ENCODE measurements around the gene DCLRE1B. TPM values are rescaled to one million over a fixed set of nuclear protein-coding genes. Genes with fewer than 3 reads are reported as not detected.

DCLRE1B gene
- total RNA-seq, 4 donors from 2014 or later, result 1.4 to 3.3 (median 1.7) TPM

DNA sequence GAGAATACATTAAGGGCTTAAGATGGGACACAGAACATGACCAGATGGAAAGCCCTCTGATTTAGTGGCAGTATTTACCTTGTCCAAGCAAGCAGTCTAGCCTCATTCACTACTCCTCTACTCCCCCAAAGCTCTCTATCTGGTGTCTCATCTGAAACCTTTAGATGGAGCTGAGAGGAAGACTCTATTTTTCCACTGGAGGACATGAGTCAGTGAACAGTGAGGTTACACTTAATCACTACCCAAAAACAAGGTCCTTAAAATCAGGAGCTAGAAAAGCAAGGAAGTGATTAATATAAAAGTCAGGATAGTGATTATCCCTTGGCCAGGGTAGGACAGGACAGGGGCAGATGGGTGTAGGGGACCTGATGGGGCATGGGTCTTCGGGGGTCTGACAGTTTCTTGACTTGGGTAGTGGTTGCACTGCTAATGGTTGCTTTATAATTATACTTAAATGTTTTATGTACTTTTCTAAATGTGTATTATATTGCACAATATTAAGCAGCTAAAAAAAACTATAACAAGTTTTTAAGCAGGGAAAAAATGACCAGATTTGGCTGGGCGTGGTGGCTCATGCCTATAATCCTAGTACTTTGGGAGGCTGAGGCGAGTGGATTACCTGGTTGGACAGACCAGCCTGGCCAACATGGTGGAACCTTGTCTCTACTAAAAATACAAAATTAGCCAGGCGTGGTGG lies 36.6 kb upstream of the DCLRE1B start:
- intact Hi-C loops (cut with DNase I; ENCODE audit: low total_unique reads) (no loop called here), in situ Hi-C loops (cut with MboI; ENCODE audit: low sequenced_read_pairs in 4 of 4) (no loop called here)
- DNase-seq (no peak), ATAC-seq (no peak)
- no peak overlapping the region for H3K4me3 ChIP-seq
- TF ChIP-seq, protein P1, sequence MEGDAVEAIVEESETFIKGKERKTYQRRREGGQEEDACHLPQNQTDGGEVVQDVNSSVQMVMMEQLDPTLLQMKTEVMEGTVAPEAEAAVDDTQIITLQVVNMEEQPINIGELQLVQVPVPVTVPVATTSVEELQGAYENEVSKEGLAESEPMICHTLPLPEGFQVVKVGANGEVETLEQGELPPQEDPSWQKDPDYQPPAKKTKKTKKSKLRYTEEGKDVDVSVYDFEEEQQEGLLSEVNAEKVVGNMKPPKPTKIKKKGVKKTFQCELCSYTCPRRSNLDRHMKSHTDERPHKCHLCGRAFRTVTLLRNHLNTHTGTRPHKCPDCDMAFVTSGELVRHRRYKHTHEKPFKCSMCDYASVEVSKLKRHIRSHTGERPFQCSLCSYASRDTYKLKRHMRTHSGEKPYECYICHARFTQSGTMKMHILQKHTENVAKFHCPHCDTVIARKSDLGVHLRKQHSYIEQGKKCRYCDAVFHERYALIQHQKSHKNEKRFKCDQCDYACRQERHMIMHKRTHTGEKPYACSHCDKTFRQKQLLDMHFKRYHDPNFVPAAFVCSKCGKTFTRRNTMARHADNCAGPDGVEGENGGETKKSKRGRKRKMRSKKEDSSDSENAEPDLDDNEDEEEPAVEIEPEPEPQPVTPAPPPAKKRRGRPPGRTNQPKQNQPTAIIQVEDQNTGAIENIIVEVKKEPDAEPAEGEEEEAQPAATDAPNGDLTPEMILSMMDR (IDR thresholded peaks at IDR 0.05 in 4 of 5, conservative IDR thresholded peaks at IDR 0.05 in 1 of 5), result no peak
- no peak for TF ChIP-seq POLR2A (IDR thresholded peaks at IDR 0.05)
- H3K27me3 ChIP-seq, result no peaks in the 10 kb centered on the region
- H3K27ac ChIP-seq, result no peak overlapping the region
- H3K36me3 ChIP-seq, result no peaks in the 10 kb centered on the region
- no peaks in the 10 kb centered on the region for H3K9me3 ChIP-seq
- H3K4me1 ChIP-seq, result no peaks in the 10 kb centered on the region

DNA sequence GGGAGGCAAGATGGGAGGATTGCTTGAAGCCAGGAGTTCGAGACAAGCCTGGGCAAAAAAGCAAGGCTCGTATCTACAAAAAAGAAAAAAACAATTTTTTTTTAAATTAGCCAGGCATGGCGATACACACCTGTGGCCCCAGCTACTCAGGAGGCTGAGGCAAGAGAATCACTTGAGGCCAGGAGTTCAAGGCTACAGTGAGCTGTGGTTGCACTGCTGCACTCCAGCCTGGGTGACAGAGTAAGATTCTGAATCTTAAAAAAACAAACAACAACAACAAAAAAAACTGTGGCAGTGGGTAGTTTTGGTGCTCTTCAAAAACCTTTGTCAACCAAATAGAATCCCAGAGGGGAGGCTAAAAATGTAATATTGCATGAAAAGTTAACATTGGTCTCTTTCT lies 34.3 kb upstream of the DCLRE1B start:
- no peaks in the 10 kb centered on the region for H3K36me3 ChIP-seq
- ATAC-seq, result no peak
- in situ Hi-C loops (cut with MboI; ENCODE audit: low sequenced_read_pairs in 4 of 4), result no loop called here
- DNase-seq, result no peak
- no peak overlapping the region for H3K4me3 ChIP-seq
- no peaks in the 10 kb centered on the region for H3K4me1 ChIP-seq
- H3K27me3 ChIP-seq, result no peaks in the 10 kb centered on the region
- intact Hi-C loops (cut with DNase I; ENCODE audit: low total_unique reads), result no loop called here
- H3K27ac ChIP-seq, result no peak overlapping the region
- no peaks in the 10 kb centered on the region for H3K9me3 ChIP-seq
- no peak for TF ChIP-seq POLR2A (IDR thresholded peaks at IDR 0.05)
- TF ChIP-seq, protein P1 (IDR thresholded peaks at IDR 0.05 in 4 of 5, conservative IDR thresholded peaks at IDR 0.05 in 1 of 5), result no peak

DNA sequence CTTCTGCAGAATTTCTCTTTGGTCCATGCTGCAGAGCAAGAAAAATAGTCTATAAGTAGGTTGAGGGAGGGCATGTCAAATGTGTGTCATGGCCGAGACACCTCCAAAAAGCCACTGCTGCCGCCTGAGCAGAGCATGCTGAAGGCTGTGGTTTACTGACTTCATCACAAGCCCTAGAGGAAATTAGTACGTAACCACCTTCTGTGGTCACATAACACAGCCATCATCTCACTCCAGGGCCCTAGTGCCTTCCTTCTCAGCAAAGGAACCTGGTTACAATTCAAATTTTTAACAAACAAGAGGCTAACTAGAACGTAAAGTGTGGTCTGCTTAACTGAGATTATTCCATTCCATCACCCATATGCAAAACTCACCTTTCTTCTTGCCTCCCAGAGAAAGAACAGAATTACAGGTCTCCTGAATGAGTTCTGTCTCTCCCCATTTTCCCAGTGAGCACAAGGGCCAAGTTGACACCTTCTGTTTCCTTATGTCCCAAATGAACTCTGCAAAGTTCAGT lies 33.5 kb upstream of the DCLRE1B start, which contains the start of gene PTPN22:
TSS of gene PTPN22 (minus strand) at position 116 of the 517 bp plus-strand sequence.
- Histone ChIP-seq H3K4me3 (no peak within 1 kb of the TSS), H3K27me3 (no peaks in the 10 kb centered on the region), H3K9me3 (no peaks in the 10 kb centered on the region), H3K4me1 (no peaks in the 10 kb centered on the region), H3K27ac (peak within 1 kb of the TSS in 1 of 4 donors; percentile 6), H3K36me3 (no peaks in the 10 kb centered on the region)
- in situ Hi-C loops (cut with MboI; ENCODE audit: low sequenced_read_pairs in 4 of 4), result no loop called here
- ATAC-seq (no peak), DNase-seq (peak; percentile 11 to 21)
- intact Hi-C loops (cut with DNase I; ENCODE audit: low total_unique reads), result loop anchor here (2.0 kb wide), 1 partner anchor 19 kb away; no protein-coding TSS in a partner anchor
- no peak for TF ChIP-seq POLR2A (IDR thresholded peaks at IDR 0.05)
- TF ChIP-seq, protein P1 (IDR thresholded peaks at IDR 0.05 in 4 of 5, conservative IDR thresholded peaks at IDR 0.05 in 1 of 5), result no peak

DNA sequence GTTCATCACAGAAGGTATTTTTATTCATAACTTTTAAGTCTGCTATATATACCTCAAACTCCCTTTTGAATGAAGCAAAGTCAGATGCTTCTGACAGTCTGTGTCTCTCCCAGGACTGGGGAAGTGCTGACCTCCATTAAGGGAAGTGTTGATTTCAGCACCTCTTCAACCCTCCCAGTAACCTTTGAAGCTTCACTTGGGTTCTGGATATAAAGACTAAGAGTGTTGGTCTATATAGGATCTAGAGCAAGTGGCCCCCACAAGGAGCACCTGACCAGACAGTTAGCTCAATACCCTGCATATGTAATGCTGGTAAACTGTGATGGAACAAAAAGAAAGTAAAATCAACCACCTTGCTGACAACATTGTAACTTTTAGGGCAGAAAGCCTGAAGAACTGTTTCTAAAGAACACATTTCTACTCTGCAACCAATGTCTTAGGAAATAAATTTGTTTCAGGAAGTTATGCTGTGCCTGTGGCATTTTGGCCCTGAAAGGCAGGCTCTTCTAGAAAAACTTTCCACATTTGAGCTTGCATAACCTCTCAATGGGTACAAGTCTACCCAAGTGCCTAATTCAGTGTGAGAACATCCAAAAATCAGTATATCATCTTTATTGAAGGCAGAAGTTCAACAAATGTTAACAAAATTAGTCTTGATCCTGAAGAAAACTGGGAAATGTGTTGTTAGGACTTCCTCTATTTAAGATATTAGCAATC lies 32.7 kb upstream of the DCLRE1B start:
- DNase-seq (no peak), ATAC-seq (no peak)
- H3K4me1 ChIP-seq, result no peaks in the 10 kb centered on the region
- TF ChIP-seq, protein P1 (IDR thresholded peaks at IDR 0.05 in 4 of 5, conservative IDR thresholded peaks at IDR 0.05 in 1 of 5), result no peak
- no peak for TF ChIP-seq POLR2A (IDR thresholded peaks at IDR 0.05)
- no peaks in the 10 kb centered on the region for H3K9me3 ChIP-seq
- H3K36me3 ChIP-seq, result no peaks in the 10 kb centered on the region
- intact Hi-C loops (cut with DNase I; ENCODE audit: low total_unique reads), result loop anchor here (2.0 kb wide), 1 partner anchor 20 kb away; no protein-coding TSS in a partner anchor
- H3K27ac ChIP-seq, result peak overlapping the region in 1 of 4 donors; percentile 6
- no peaks in the 10 kb centered on the region for H3K27me3 ChIP-seq
- no peak overlapping the region for H3K4me3 ChIP-seq
- in situ Hi-C loops (cut with MboI; ENCODE audit: low sequenced_read_pairs in 4 of 4), result no loop called here
